ENCODE results near the gene ACER3. TPM values are rescaled to one million over a fixed set of nuclear protein-coding genes. Genes with fewer than 3 reads are reported as not detected.

Gene ACER3
- total and polyA plus RNA-seq, 2 experiments from 2014 or later, result 6.2 to 26.5 TPM

GRCh38 chr11:77069336-77069968, 208.7 kb downstream of the ACER3 start (continued):
- TF ChIP-seq JUNB (IDR thresholded peaks at IDR 0.05; ENCODE audit: unreplicated experiment), result no peak
- TF ChIP-seq REST (IDR thresholded peaks at IDR 0.05; ENCODE audit: unreplicated experiment), result no peak
- no peak for TF ChIP-seq NANOG (IDR thresholded peaks at IDR 0.05; ENCODE audit: borderline replicate concordance)
- no peak for TF ChIP-seq ZNF114 (CRISPR knock-in tag; IDR thresholded peaks at IDR 0.05)
- TF ChIP-seq, protein P1, sequence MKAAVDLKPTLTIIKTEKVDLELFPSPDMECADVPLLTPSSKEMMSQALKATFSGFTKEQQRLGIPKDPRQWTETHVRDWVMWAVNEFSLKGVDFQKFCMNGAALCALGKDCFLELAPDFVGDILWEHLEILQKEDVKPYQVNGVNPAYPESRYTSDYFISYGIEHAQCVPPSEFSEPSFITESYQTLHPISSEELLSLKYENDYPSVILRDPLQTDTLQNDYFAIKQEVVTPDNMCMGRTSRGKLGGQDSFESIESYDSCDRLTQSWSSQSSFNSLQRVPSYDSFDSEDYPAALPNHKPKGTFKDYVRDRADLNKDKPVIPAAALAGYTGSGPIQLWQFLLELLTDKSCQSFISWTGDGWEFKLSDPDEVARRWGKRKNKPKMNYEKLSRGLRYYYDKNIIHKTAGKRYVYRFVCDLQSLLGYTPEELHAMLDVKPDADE (IDR thresholded peaks at IDR 0.05), result no peak
- TF ChIP-seq CREB1 (CRISPR knock-in tag; IDR thresholded peaks at IDR 0.05; ENCODE audit: low read depth), result no peak

DNA sequence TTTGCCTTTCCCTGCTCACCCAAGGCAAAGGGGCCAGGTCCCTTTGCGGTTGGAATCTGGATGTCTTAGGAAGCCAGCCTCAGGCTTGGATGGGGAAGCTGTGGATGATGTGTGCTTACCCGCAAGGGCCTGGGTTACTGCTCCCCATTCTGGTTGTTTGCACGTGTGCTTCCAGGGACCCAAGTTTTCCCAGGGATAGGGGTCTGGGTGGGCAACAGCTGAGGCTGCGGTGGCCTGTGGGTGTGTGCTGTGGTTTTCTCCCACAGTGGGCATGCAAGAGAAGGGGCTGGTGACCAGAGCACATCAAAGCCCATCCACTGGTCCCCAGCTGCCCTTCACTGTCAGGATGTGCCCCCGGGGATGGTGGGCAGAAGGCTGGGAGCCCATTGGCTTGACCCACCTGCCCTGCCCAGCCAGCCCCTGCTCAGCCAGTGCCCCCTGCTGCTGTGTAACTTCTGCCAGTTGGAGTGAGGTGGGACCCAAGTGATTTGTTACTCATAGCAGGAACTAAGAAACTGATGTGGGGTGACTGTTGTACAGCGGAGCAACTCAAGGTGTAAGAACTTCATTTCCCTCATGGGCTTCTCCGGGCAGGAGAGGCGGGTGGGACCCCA, 209.4 kb downstream of the ACER3 start:
- H3K79me2 ChIP-seq (replicated peaks; ENCODE audit: insufficient read depth), result no peaks in the 10 kb centered on the region
- Mint-ChIP-seq H3K36me3 (ENCODE audit: low read depth) (no peaks in the 10 kb centered on the region), H3K4me1 (peaks cover 22% of the 10 kb centered on the region), H3K27ac (no peak overlapping the region), H3K4me3 (no peak overlapping the region), H3K27me3 (ENCODE audit: insufficient read depth, low read depth, poor library complexity) (peaks cover 27% of the 10 kb centered on the region), H3K9me3 (no peaks in the 10 kb centered on the region)
- no peak for ATAC-seq
- H3K4me3 ChIP-seq, result no peak overlapping the region
- no peaks in the 10 kb centered on the region for H3K36me3 ChIP-seq (ENCODE audit: insufficient read depth)
- H2AFZ ChIP-seq, result no peak overlapping the region
- peaks cover 12% of the 10 kb centered on the region; the same call in 1 of the 2 replicates for H3K4me1 ChIP-seq (ENCODE audit: insufficient read depth)
- no peak overlapping the region for H3K4me2 ChIP-seq
- no peaks in the 10 kb centered on the region for H3K27me3 ChIP-seq (ENCODE audit: insufficient read depth)
- H3F3A ChIP-seq (replicated peaks; ENCODE audit: low read depth), result peaks cover 10% of the 10 kb centered on the region
- no peak overlapping the region for H3K27ac ChIP-seq (ENCODE audit: low read depth)
- no peak for DNase-seq (ENCODE audit: low spot score)
- H4K20me1 ChIP-seq (replicated peaks; ENCODE audit: insufficient read depth), result no peaks in the 10 kb centered on the region
- H3K9me2 ChIP-seq (ENCODE audit: insufficient read depth), result no peaks in the 10 kb centered on the region
- TF ChIP-seq REST (IDR thresholded peaks at IDR 0.05; ENCODE audit: unreplicated experiment) (no peak), EZH2phosphoT487 (IDR thresholded peaks at IDR 0.05; ENCODE audit: unreplicated experiment) (no peak), ZNF331 (CRISPR knock-in tag; IDR thresholded peaks at IDR 0.05; ENCODE audit: low read depth) (no peak)
- TF ChIP-seq, protein P1 (IDR thresholded peaks at IDR 0.05), result no peak
